Measurements from ENCODE around the gene MEOX2.

Gene MEOX2

DNA sequence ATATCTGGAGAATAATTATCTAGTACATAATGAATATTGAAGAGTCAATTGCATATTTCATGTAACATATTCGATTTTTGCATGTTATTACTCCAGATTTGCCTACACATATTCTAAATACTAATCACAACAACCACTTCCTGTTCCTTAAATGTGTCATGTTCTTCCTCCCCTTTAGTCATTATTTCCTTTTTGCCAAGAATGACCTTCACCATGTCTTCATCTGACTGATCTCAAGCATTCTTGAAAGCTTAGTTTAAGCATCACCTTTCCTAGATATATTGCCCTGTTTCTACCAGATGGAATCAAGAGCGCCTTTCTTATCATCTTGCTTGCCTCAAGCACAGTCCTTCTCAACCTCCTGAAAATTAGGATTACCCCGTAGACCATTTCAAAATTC, 23.5 kb upstream of the MEOX2 start:
- TF ChIP-seq, protein P1, sequence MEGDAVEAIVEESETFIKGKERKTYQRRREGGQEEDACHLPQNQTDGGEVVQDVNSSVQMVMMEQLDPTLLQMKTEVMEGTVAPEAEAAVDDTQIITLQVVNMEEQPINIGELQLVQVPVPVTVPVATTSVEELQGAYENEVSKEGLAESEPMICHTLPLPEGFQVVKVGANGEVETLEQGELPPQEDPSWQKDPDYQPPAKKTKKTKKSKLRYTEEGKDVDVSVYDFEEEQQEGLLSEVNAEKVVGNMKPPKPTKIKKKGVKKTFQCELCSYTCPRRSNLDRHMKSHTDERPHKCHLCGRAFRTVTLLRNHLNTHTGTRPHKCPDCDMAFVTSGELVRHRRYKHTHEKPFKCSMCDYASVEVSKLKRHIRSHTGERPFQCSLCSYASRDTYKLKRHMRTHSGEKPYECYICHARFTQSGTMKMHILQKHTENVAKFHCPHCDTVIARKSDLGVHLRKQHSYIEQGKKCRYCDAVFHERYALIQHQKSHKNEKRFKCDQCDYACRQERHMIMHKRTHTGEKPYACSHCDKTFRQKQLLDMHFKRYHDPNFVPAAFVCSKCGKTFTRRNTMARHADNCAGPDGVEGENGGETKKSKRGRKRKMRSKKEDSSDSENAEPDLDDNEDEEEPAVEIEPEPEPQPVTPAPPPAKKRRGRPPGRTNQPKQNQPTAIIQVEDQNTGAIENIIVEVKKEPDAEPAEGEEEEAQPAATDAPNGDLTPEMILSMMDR (IDR thresholded peaks at IDR 0.05) = no peak

DNA sequence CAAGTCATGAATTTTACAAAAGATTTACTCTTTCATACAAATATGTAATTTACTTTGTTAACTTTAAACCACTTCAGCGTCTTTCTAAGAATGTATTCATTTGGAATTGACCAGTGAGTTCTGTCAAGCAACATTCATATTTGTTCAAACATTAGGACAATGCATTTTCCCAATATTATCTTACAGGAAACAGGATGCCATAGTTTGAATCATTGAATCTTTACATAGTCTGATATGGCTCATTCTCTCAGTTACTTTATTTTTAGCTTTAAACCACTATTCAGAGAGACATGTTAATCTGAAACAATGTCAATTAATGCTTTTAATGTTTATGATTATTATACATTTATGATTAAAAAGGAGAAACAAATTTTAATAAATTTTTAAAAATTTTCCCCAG, 21.1 kb upstream of the MEOX2 start:
- TF ChIP-seq, protein P1 (IDR thresholded peaks at IDR 0.05) = no peak

DNA sequence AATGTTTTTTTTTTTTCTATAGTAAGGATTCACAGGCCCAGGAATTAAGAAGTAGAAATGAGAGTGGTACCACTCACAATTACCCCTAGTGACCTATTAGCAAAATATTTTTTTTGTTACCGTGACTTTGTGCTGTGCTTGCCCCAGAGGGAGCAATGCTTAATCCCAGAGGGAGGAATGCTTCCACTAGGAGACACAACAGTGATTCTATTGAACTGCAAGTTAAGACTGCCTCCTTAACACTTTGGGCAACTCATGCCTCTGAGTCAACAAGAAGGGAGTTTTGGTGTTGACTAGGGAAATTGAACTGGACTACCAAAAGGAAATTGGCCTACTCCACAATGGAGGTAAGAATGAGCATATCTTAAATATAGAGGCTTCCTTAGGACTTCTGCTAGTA, 17.2 kb upstream of the MEOX2 start:
- TF ChIP-seq, protein P1 (IDR thresholded peaks at IDR 0.05) = no peak

DNA sequence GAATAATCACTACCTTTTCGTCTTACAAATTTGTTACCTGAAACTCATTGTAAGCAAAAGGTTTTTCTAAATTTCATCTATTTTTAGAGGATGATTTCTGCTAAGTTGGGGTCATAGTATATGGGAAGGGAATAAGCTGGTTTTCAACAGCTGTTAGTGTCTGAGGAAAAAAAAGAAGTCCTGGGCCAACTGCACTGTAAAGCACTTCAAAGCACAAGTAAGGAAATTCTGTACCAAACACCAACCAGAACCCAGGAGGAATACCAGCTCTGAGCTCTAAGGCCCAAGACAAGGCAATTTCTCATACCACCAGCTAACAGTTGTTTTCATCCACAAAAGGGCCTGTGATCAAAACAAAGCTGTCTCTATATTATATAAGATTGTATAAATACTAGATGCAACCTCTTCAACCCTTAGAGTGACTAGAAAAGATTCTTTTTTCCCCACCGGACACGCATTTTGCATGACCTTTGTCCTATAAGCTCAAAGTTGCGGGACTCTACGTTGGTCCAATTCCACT, 6.1 kb upstream of the MEOX2 start:
- TF ChIP-seq, protein P1 (IDR thresholded peaks at IDR 0.05) = no peak

DNA sequence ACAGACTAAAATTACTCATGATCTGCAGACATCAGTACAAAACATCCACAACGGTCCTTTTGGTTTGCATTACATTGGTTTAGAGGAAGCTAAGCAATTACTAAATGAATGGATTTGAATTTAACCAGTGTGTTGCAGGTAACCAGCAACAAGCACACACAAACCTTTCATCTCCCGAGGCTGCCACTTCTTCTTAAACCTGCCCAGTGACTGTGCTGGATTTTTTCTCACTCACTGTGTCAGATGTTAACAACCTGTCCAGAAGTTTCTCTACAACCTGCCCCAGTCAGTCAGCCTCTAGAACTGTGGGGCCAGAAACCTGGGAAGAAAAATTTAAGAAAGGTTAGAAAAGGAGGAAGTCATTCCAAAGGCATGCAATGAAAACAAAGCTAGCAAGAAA, 2.4 kb upstream of the MEOX2 start:
- TF ChIP-seq, protein P1 (IDR thresholded peaks at IDR 0.05) = no peak

DNA sequence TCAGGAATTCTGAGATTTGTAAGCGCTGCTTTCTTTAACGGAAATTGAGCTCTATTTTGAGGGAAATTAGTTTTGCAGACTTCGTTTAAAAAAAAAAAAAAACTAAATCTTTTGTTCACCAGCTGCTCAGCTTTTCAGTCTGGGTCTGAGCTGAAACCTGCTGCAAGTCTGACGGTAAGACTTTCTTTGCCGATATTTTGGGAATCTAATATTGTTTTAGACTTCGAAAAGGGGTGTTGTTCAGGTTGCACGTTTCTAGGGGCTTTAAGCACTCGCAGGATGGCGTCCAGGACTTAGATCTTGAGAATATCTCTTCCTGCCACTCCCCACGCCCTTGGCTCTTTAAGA, 1.8 kb upstream of the MEOX2 start:
- TF ChIP-seq, protein P1 (IDR thresholded peaks at IDR 0.05) = no peak

DNA sequence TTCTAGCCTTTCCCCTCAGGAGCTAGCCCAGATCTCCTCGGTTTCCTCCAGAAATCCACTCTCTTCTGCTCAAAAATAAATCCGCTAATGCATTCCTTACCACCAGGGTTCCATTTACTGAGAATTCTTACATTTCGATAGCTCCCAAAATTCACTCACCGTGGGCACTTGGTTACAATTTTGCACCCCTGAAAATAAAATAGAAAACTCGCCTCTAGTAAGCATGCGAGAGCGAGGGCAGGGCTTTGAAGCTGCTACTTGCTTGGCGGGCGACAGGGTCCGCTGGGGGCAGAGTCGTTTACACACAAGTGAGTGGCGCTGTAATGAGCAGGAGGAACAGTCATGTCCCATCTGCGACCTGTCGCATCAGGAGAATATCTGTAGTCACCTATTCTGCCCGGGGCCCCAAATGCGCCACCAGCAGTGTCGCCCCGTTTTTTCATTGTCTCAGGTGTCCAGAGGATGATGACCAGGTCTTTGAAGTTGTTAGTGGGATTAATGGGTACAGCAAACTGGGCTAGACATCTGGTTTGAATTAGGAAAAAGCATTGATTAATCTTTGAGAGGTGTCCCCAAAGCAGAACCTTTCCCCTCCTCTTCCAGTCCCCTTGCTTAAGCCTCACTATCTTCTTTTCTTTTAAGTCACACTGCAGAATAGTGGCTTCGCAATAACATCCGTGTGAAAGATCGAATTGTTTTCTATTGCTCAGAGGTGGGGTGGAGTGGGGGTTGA, 1.2 kb upstream of the MEOX2 start:
- TF ChIP-seq, protein P1 (IDR thresholded peaks at IDR 0.05) = no peak

Data from LNCAP (cell line).